Activated B cell treated with CpG ODN at 0.5 μM for 24 hours (primary cell): Measurements from ENCODE around the gene PRKAA1. TPM values are rescaled to one million over a fixed set of nuclear protein-coding genes. Genes with fewer than 3 reads are reported as not detected.
"Not testable (repeated sequence)": the region's sequence is repeated elsewhere in the genome, so short reads cannot be mapped to it uniquely, and the experiment has no call there.

Source experiments
- ATAC-seq: fragments of 200-7000 bp; cut with Tn5 transposase; one replicate; pipeline ENCODE4 v1.10.0; 2021; ENCODE audit warnings: low read depth, mild to moderate bottlenecking, moderate library complexity
- CTCF ChIA-PET: fragments of 350-600 bp; sonication (Branson Sonifier 250); formaldehyde crosslinking; loops from one replicate; lab custom pipeline; 2021; ENCODE audit warnings: antibody characterized with exemption; lab: Charles Lee
- POLR2A ChIA-PET: fragments of 350-600 bp; sonication (Branson Sonifier 250); formaldehyde crosslinking; loops from one replicate; lab custom pipeline; 2021; ENCODE audit warnings: antibody characterized with exemption; lab: Charles Lee
- DNase-seq: peaks from one replicate; pipeline ENCODE4 v3.0.0; 2022
- H3K27ac Mint-ChIP-seq: one replicate; pipeline ENCODE4 v1.8.0; 2020; ENCODE audit warnings: mixed read lengths
- H3K27me3 Mint-ChIP-seq: one replicate; pipeline ENCODE4 v1.8.0; 2021; ENCODE audit warnings: mixed read lengths
- H3K36me3 Mint-ChIP-seq: one replicate; pipeline ENCODE4 v1.8.0; 2021; ENCODE audit warnings: low read depth, mixed read lengths
- H3K4me1 Mint-ChIP-seq: one replicate; pipeline ENCODE4 v1.8.0; 2021; ENCODE audit warnings: mixed read lengths
- H3K4me3 Mint-ChIP-seq: one replicate; pipeline ENCODE4 v1.8.0; 2020; ENCODE audit warnings: mild to moderate bottlenecking, mixed read lengths
- H3K9me3 Mint-ChIP-seq: one replicate; pipeline ENCODE4 v1.8.0; 2020; ENCODE audit warnings: mixed read lengths
- CTCF ChIP-seq: fragments of 200-600 bp; IDR thresholded peaks from one replicate; pipeline ENCODE4 v1.8.0; 2022; ENCODE audit warnings: antibody characterized with exemption, mild to moderate bottlenecking
- intact Hi-C: fragments of 100-400 bp; cut with micrococcal nuclease; formaldehyde crosslinking; loops from one replicate; pipeline ENCODE4 v1.15.1; 2024
- total RNA-seq: library from RNA; stranded (reverse); gene quantifications from 2 replicates; pipeline ENCODE4 v1.2.3, GENCODE V29; 2022

Gene PRKAA1
- total RNA-seq, 1 donor from 2014 or later: 69.4 TPM

GRCh38 chr5:40720069-40720468 lies 78.1 kb downstream of the PRKAA1 start:
- POLR2A ChIA-PET: no interaction called here
- Mint-ChIP-seq H3K36me3 (peaks cover 50% of the 10 kb centered on the region), H3K9me3 (peaks cover 6% of the 10 kb centered on the region)

GRCh38 chr5:40717281-40717680 lies 80.9 kb downstream of the PRKAA1 start:
- Mint-ChIP-seq H3K27me3 (no peaks in the 10 kb centered on the region), H3K9me3 (peaks cover 6% of the 10 kb centered on the region), H3K4me3 (no peak overlapping the region), H3K36me3 (peaks cover 45% of the 10 kb centered on the region), H3K4me1 (peaks cover 5% of the 10 kb centered on the region), H3K27ac (no peak overlapping the region)
- no peak for ATAC-seq
- POLR2A ChIA-PET: interaction anchor here (0.7 kb wide), 1 partner anchor 111 kb away, joined by 4 read pairs; no protein-coding TSS in a partner anchor
- intact Hi-C loops: no loop called here
- no peak for DNase-seq
- no peak for TF ChIP-seq CTCF
- CTCF ChIA-PET: no interaction called here

More at GRCh38 chr5:40720069-40720468, 78.1 kb downstream of the PRKAA1 start:
- ATAC-seq: no peak
- TF ChIP-seq CTCF: no peak
- no peak for DNase-seq
- H3K27ac Mint-ChIP-seq: no peak overlapping the region
- CTCF ChIA-PET: no interaction called here
- peaks cover 5% of the 10 kb centered on the region for H3K4me1 Mint-ChIP-seq
- intact Hi-C loops: no loop called here
- H3K4me3 Mint-ChIP-seq: no peak overlapping the region
- no peaks in the 10 kb centered on the region for H3K27me3 Mint-ChIP-seq

GRCh38 chr5:40716590-40716989 lies 81.6 kb downstream of the PRKAA1 start:
- Mint-ChIP-seq H3K36me3 (peaks cover 48% of the 10 kb centered on the region), H3K27me3 (no peaks in the 10 kb centered on the region), H3K9me3 (peaks cover 6% of the 10 kb centered on the region), H3K4me3 (no peak overlapping the region), H3K27ac (no peak overlapping the region), H3K4me1 (peaks cover 5% of the 10 kb centered on the region)
- TF ChIP-seq CTCF: no peak
- intact Hi-C loops: no loop called here
- DNase-seq: no peak
- CTCF ChIA-PET: no interaction called here
- POLR2A ChIA-PET: no interaction called here
- ATAC-seq: no peak

GRCh38 chr5:40716000-40716399 lies 82.2 kb downstream of the PRKAA1 start:
- POLR2A ChIA-PET: no interaction called here
- ATAC-seq: no peak

GRCh38 chr5:40714001-40714400 lies 84.2 kb downstream of the PRKAA1 start:
- POLR2A ChIA-PET: no interaction called here
- intact Hi-C loops: no loop called here
- CTCF ChIA-PET: interaction anchor here (0.7 to 2.7 kb wide), 2 partner anchors 10 to 998 kb away, joined by 3 to 7 read pairs; no protein-coding TSS in a partner anchor
- Mint-ChIP-seq H3K27ac (no peak overlapping the region), H3K9me3 (no peaks in the 10 kb centered on the region), H3K4me3 (no peak overlapping the region), H3K36me3 (peaks cover 47% of the 10 kb centered on the region), H3K27me3 (no peaks in the 10 kb centered on the region), H3K4me1 (peaks cover 5% of the 10 kb centered on the region)
- no peak for TF ChIP-seq CTCF
- no peak for DNase-seq
- no peak for ATAC-seq

More at GRCh38 chr5:40716000-40716399, 82.2 kb downstream of the PRKAA1 start:
- intact Hi-C loops: no loop called here
- DNase-seq: no peak
- peaks cover 5% of the 10 kb centered on the region for H3K4me1 Mint-ChIP-seq
- H3K36me3 Mint-ChIP-seq: peaks cover 46% of the 10 kb centered on the region
- H3K9me3 Mint-ChIP-seq: peaks cover under 1% of the 10 kb centered on the region
- no peak for TF ChIP-seq CTCF
- no peak overlapping the region for H3K4me3 Mint-ChIP-seq
- H3K27me3 Mint-ChIP-seq: no peaks in the 10 kb centered on the region
- CTCF ChIA-PET: no interaction called here
- H3K27ac Mint-ChIP-seq: no peak overlapping the region

GRCh38 chr5:40710575-40710974 lies 87.6 kb downstream of the PRKAA1 start:
- H3K4me1 Mint-ChIP-seq, H3K4me3 Mint-ChIP-seq, CTCF ChIA-PET, ATAC-seq, DNase-seq, H3K27ac Mint-ChIP-seq, H3K9me3 Mint-ChIP-seq, intact Hi-C loops, H3K27me3 Mint-ChIP-seq, POLR2A ChIA-PET: not testable (repeated sequence)
- H3K36me3 Mint-ChIP-seq: peaks cover 48% of the 10 kb centered on the region
